ENCODE data around the gene CEP95.
A peak's percentile ranks its signal among the peaks of the same experiment; 100 is the strongest.

The CEP95 gene

DNA sequence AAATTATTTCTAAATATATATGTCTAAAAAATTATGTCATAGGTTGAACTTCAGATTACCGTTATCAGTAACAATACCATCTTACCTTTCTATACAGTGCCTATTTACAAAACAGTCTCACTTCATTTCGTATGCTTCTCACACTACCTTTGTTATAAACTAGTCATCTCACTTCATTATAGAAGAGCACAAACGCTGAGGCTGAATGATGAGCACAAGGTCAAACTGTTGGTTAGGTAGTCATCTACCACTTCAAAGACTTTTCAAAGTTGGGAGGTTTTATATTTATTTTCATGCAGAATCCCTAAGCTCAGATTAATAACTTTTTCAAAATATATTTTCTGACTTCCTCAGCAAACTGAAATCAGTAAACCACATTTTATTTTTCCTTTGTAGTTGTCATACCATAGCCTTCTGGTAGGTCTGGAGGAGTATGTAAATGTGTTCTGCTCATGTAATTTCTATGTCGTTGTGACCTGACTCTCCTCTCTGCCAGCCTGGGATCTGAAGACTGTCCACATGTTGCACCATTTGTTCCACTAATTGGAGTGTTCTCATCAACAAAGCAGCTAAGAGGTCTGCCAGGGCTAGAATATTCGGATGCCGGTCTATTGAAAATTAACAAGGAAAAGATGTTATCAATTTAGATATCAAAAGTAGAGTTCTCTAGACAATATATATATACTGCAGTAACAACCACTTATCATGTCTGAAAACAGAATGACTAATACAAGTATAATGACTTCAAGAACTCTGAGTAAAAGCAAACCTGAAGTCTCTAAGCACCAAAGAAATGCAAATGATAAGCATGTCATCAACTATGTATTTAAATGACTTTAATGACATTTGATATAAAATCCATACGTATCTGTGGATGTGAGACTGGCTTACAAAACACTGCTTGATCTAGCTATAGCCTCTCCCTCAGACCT is 73.9 kb downstream of the CEP95 start:
- Histone ChIP-seq H3F3A (ENCODE audit: low read depth) (peaks cover 9% of the 10 kb centered on the region), H3K27me3 (ENCODE audit: insufficient read depth, low read length, poor library complexity, severe bottlenecking) (no peaks in the 10 kb centered on the region), H3K4me2 (ENCODE audit: low read depth, low read length, poor library complexity, severe bottlenecking) (peak overlapping the region; percentile 12), H3K9ac (ENCODE audit: low read depth, low read length, poor library complexity, severe bottlenecking) (no peak overlapping the region), H3K9me3 (ENCODE audit: insufficient read depth, low read depth, low read length) (no peaks in the 10 kb centered on the region), H2AFZ (ENCODE audit: low read length) (no peak overlapping the region), H3K4me1 (ENCODE audit: insufficient read depth, low read length, poor library complexity, severe bottlenecking) (peaks cover 10% of the 10 kb centered on the region), H3K4me3 (ENCODE audit: low read length, poor library complexity, severe bottlenecking) (no peak overlapping the region), H3K79me2 (ENCODE audit: insufficient read depth, low read length) (no peaks in the 10 kb centered on the region), H3K36me3 (ENCODE audit: insufficient read depth, low read length) (peaks cover 85% of the 10 kb centered on the region), H3K9me2 (replicated peaks; ENCODE audit: low read depth, low read length) (no peaks in the 10 kb centered on the region), H4K20me1 (ENCODE audit: insufficient read depth, low read length, poor library complexity, severe bottlenecking) (no peaks in the 10 kb centered on the region)
- TF ChIP-seq CTCF (conservative IDR thresholded peaks at IDR 0.05; ENCODE audit: low read length): no peak
- TF ChIP-seq EZH2phosphoT487 (IDR thresholded peaks at IDR 0.05; ENCODE audit: borderline replicate concordance): no peak

DNA sequence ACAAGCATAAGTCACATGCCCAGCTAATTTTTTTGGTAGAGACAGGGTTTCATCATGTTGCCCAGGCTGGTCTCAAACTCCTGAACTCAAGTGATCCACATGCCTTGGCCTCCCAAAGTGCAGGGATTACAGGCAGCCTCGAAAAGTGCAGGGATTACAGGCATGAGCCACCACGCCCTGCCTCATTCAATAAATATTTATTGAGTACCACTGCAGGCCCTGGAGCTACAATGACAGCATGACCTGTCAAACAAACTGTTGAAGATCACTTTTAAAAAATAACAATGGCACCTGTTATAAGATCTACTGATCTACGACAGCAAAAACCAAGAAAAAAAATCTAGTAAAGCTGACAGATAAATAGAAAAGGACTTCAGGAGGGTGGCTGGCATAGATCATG is 76.3 kb downstream of the CEP95 start:
- peaks cover 81% of the 10 kb centered on the region for H3K36me3 ChIP-seq (ENCODE audit: insufficient read depth, low read length)
- H3K9ac ChIP-seq (ENCODE audit: low read depth, low read length, poor library complexity, severe bottlenecking): no peak overlapping the region
- TF ChIP-seq CTCF (conservative IDR thresholded peaks at IDR 0.05; ENCODE audit: low read length): no peak
- no peak for TF ChIP-seq EZH2phosphoT487 (IDR thresholded peaks at IDR 0.05; ENCODE audit: borderline replicate concordance)
- H3F3A ChIP-seq (ENCODE audit: low read depth): peaks cover 9% of the 10 kb centered on the region
- peaks cover 10% of the 10 kb centered on the region for H3K4me1 ChIP-seq (ENCODE audit: insufficient read depth, low read length, poor library complexity, severe bottlenecking)
- no peak overlapping the region for H3K4me3 ChIP-seq (ENCODE audit: low read length, poor library complexity, severe bottlenecking)
- H3K27me3 ChIP-seq (ENCODE audit: insufficient read depth, low read length, poor library complexity, severe bottlenecking): no peaks in the 10 kb centered on the region
- H3K9me2 ChIP-seq (replicated peaks; ENCODE audit: low read depth, low read length): no peaks in the 10 kb centered on the region
- H3K79me2 ChIP-seq (ENCODE audit: insufficient read depth, low read length): no peaks in the 10 kb centered on the region
- H4K20me1 ChIP-seq (ENCODE audit: insufficient read depth, low read length, poor library complexity, severe bottlenecking): no peaks in the 10 kb centered on the region
- H2AFZ ChIP-seq (ENCODE audit: low read length): no peak overlapping the region
- H3K9me3 ChIP-seq (ENCODE audit: insufficient read depth, low read depth, low read length): no peaks in the 10 kb centered on the region
- H3K4me2 ChIP-seq (ENCODE audit: low read depth, low read length, poor library complexity, severe bottlenecking): no peak overlapping the region

DNA sequence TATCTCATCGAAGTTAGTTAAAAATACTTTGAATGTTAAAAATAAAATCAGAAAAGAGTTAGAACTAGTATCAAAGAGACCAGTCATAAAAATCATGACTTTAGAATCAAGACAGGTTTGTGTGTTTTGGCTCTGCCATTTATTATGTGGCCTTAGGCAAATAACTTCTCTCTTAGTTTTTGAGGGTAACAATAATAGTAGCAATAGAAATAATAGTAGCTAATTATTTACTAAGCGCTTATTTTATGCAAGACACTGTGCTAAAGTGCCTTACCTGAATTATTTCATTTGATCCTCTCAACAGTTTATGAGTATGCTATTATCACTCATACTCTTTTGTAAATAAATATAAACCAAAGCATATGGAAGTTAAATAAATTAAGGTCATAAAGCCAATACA is 78.4 kb downstream of the CEP95 start:
- TF ChIP-seq EZH2phosphoT487 (IDR thresholded peaks at IDR 0.05; ENCODE audit: borderline replicate concordance) (no peak), CTCF (conservative IDR thresholded peaks at IDR 0.05; ENCODE audit: low read length) (no peak)
- 0 out of 2 replicates have a peak, but pooled peaks cover 3% of the 10 kb centered on the region for H3K79me2 ChIP-seq (ENCODE audit: insufficient read depth, low read length)
- no peaks in the 10 kb centered on the region for H3K9me2 ChIP-seq (replicated peaks; ENCODE audit: low read depth, low read length)
- H3K9me3 ChIP-seq (ENCODE audit: insufficient read depth, low read depth, low read length): no peaks in the 10 kb centered on the region
- no peaks in the 10 kb centered on the region for H3K27me3 ChIP-seq (ENCODE audit: insufficient read depth, low read length, poor library complexity, severe bottlenecking)
- H3K4me3 ChIP-seq (ENCODE audit: low read length, poor library complexity, severe bottlenecking): no peak overlapping the region
- no peak overlapping the region for H2AFZ ChIP-seq (ENCODE audit: low read length)
- H3K9ac ChIP-seq (ENCODE audit: low read depth, low read length, poor library complexity, severe bottlenecking): no peak overlapping the region
- H3K4me1 ChIP-seq (ENCODE audit: insufficient read depth, low read length, poor library complexity, severe bottlenecking): peaks cover 10% of the 10 kb centered on the region
- no peaks in the 10 kb centered on the region for H4K20me1 ChIP-seq (ENCODE audit: insufficient read depth, low read length, poor library complexity, severe bottlenecking)
- peaks cover 80% of the 10 kb centered on the region for H3K36me3 ChIP-seq (ENCODE audit: insufficient read depth, low read length)
- H3K4me2 ChIP-seq (ENCODE audit: low read depth, low read length, poor library complexity, severe bottlenecking): no peak overlapping the region
- H3F3A ChIP-seq (ENCODE audit: low read depth): peaks cover 9% of the 10 kb centered on the region

All from Loucy (cell line).